IMR-90 (cell line): ENCODE measurements around the gene PIEZO2. TPM values are rescaled to one million over a fixed set of nuclear protein-coding genes. Genes with fewer than 3 reads are reported as not detected.

Source experiments
- ATAC-seq: fragments of 200-7000 bp; cut with Tn5 transposase; 2 replicates; pipeline ENCODE4 v1.9.1; 2020; ENCODE audit warnings: low read depth, mild to moderate bottlenecking, moderate library complexity
- BruUV-seq: library from RNA; stranded (reverse); fragments of 400-500 nt; replicated peaks from 2 replicates; lab custom pipeline; 2021; lab: Mats Ljungman, UMichigan
- CTCF ChIA-PET: fragments of 300-600 bp; formaldehyde crosslinking; extraction: SDS; loops from one replicate; lab custom pipeline; 2021; ENCODE audit warnings: antibody characterized with exemption; lab: Yijun Ruan, JAX
- POLR2A ChIA-PET: fragments of 300-600 bp; sonication (Branson Sonifier 250); formaldehyde crosslinking; loops from one replicate; lab custom pipeline; 2022; ENCODE audit warnings: antibody characterized with exemption; ENCODE audit not compliant: unreplicated experiment; lab: Charles Lee
- DNase-seq: peaks from one replicate; pipeline ENCODE4 v3.0.0; 2013
- H2AFZ ChIP-seq: replicated peaks from 2 replicates; pipeline ENCODE3; 2013; ENCODE audit warnings: low read length, mild to moderate bottlenecking; ENCODE audit not compliant: poor library complexity
- H2AK5ac ChIP-seq: 2 replicates; pipeline ENCODE4 v1.6.1; 2013; ENCODE audit warnings: low read depth, low read length, inconsistent platforms
- H2AK9ac ChIP-seq: replicated peaks from 2 replicates; pipeline ENCODE3; 2013; ENCODE audit warnings: mild to moderate bottlenecking, low read depth, low read length, moderate library complexity; ENCODE audit not compliant: poor library complexity
- H2BK120ac ChIP-seq: 2 replicates; pipeline ENCODE4 v1.6.1; 2013; ENCODE audit warnings: low read depth, low read length, inconsistent platforms
- H2BK15ac ChIP-seq: 3 replicates; pipeline ENCODE4 v1.6.1; 2013; ENCODE audit warnings: low read depth, low read length, inconsistent platforms
- H2BK20ac ChIP-seq: 2 replicates; pipeline ENCODE4 v1.6.1; 2013; ENCODE audit warnings: low read depth, mild to moderate bottlenecking, inconsistent platforms, low read length, moderate library complexity
- H2BK5ac ChIP-seq: 2 replicates; pipeline ENCODE4 v1.6.1; 2013; ENCODE audit warnings: mild to moderate bottlenecking, low read depth, low read length, inconsistent platforms; ENCODE audit not compliant: poor library complexity, severe bottlenecking
- H3K14ac ChIP-seq: replicated peaks from 2 replicates; pipeline ENCODE4 v1.6.1; 2013; ENCODE audit warnings: low read depth, low read length, inconsistent platforms
- H3K18ac ChIP-seq: 2 replicates; pipeline ENCODE4 v1.6.1; 2013; ENCODE audit warnings: low read depth, low read length, control low read depth
- H3K23ac ChIP-seq: 2 replicates; pipeline ENCODE4 v1.6.1; 2013; ENCODE audit warnings: low read depth, low read length, inconsistent platforms
- H3K27ac ChIP-seq: 2 replicates; pipeline ENCODE4 v1.5.1; 2013; ENCODE audit warnings: mild to moderate bottlenecking, control low read depth, low read length; ENCODE audit not compliant: insufficient read depth
- H3K27me3 ChIP-seq: 2 replicates; pipeline ENCODE4 v1.6.1; 2013; ENCODE audit warnings: low read length; ENCODE audit not compliant: control insufficient read depth, insufficient read depth
- H3K36me3 ChIP-seq: 2 replicates; pipeline ENCODE4 v1.6.1; 2013; ENCODE audit warnings: low read length, mixed read lengths; ENCODE audit not compliant: control insufficient read depth, insufficient read depth
- H3K4ac ChIP-seq: 2 replicates; pipeline ENCODE4 v1.6.1; 2013; ENCODE audit warnings: low read depth, low read length, inconsistent platforms
- H3K4me1 ChIP-seq: 2 replicates; pipeline ENCODE4 v1.6.1; 2013; ENCODE audit warnings: low read length, mixed read lengths; ENCODE audit not compliant: control insufficient read depth, insufficient read depth
- H3K4me2 ChIP-seq: 2 replicates; pipeline ENCODE4 v1.6.1; 2013; ENCODE audit warnings: low read depth, mild to moderate bottlenecking, control low read depth, low read length, moderate library complexity
- H3K4me3 ChIP-seq: 2 replicates; pipeline ENCODE4 v1.5.1; 2013; ENCODE audit warnings: low read depth, mild to moderate bottlenecking, control low read depth, low read length, moderate library complexity; ENCODE audit not compliant: insufficient read depth
- H3K56ac ChIP-seq: 2 replicates; pipeline ENCODE4 v1.6.1; 2013; ENCODE audit warnings: low read length, inconsistent platforms; ENCODE audit not compliant: insufficient read depth; ENCODE audit errors: extremely low read depth
- H3K79me1 ChIP-seq, 2 experiments: 2 replicates each; pipeline ENCODE4 v1.6.1; 2013; ENCODE audit warnings: low read length in 2 of 2, inconsistent platforms in 1 of 2, low read depth in 1 of 2
- H3K9ac ChIP-seq: 2 replicates; pipeline ENCODE4 v1.6.1; 2013; ENCODE audit warnings: low read depth, low read length, control low read depth
- H3K9me1 ChIP-seq: 2 replicates; pipeline ENCODE4 v1.6.1; 2013; ENCODE audit warnings: low read length, inconsistent platforms; ENCODE audit not compliant: insufficient read depth
- H3K9me3 ChIP-seq: 2 replicates; pipeline ENCODE4 v1.6.1; 2013; ENCODE audit warnings: low read length; ENCODE audit not compliant: control insufficient read depth, insufficient read depth
- H4K20me1 ChIP-seq: 2 replicates; pipeline ENCODE4 v1.6.1; 2013; ENCODE audit warnings: low read length, inconsistent platforms; ENCODE audit not compliant: insufficient read depth
- H4K5ac ChIP-seq: 2 replicates; pipeline ENCODE4 v1.6.1; 2013; ENCODE audit warnings: mild to moderate bottlenecking, low read depth, low read length, control low read depth
- H4K8ac ChIP-seq, 2 experiments: 2 replicates each; pipeline ENCODE4 v1.6.1; 2013; ENCODE audit warnings: low read depth in 2 of 2, low read length in 2 of 2, control low read depth in 1 of 2, inconsistent platforms in 1 of 2
- H4K91ac ChIP-seq: 2 replicates; pipeline ENCODE4 v1.6.1; 2013; ENCODE audit warnings: low read depth, low read length, inconsistent platforms; ENCODE audit not compliant: insufficient read depth
- BHLHE40 ChIP-seq: fragments of 150-350 bp; IDR thresholded peaks from 2 replicates; pipeline ENCODE4 v1.6.1; 2016; ENCODE audit warnings: mild to moderate bottlenecking, low read depth, low read length
- CEBPB ChIP-seq: IDR thresholded peaks from 2 replicates; pipeline ENCODE4 v1.6.1; 2012; ENCODE audit warnings: low read depth, low read length, improper control_type of control experiment
- CHD1 ChIP-seq: IDR thresholded peaks from 2 replicates; pipeline ENCODE4 v1.6.1; 2012; ENCODE audit warnings: low read depth, low read length, improper control_type of control experiment
- ELK1 ChIP-seq: fragments of 150-350 bp; IDR thresholded peaks from 2 replicates; pipeline ENCODE4 v1.6.1; 2016; ENCODE audit warnings: low read depth, mild to moderate bottlenecking, low read length, moderate library complexity, borderline replicate concordance
- MXI1 ChIP-seq: IDR thresholded peaks from 2 replicates; pipeline ENCODE4 v1.6.1; 2012; ENCODE audit warnings: low read depth, mild to moderate bottlenecking, low read length, moderate library complexity, borderline replicate concordance
- NFE2L2 ChIP-seq: fragments of 150-350 bp; IDR thresholded peaks from 2 replicates; pipeline ENCODE4 v1.6.1; 2016; ENCODE audit warnings: low read depth, mild to moderate bottlenecking, low read length
- RAD21 ChIP-seq: IDR thresholded peaks from 2 replicates; pipeline ENCODE4 v1.6.1; 2012; ENCODE audit warnings: low read length, improper control_type of control experiment
- RCOR1 ChIP-seq: IDR thresholded peaks from 2 replicates; pipeline ENCODE4 v1.6.1; 2012; ENCODE audit warnings: mild to moderate bottlenecking, low read length, improper control_type of control experiment; ENCODE audit not compliant: insufficient replicate concordance
- RFX5 ChIP-seq: IDR thresholded peaks from 2 replicates; pipeline ENCODE4 v1.8.0; 2012; ENCODE audit warnings: low read depth, mild to moderate bottlenecking, low read length, moderate library complexity
- WGBS, 2 experiments: methylation state at CpG; one replicate each; pipeline versions ENCODE4 v1.1.5 to v1.1.7; 2013; ENCODE audit warnings: missing lambda C conversion rate in 2 of 2; ENCODE audit not compliant: insufficient read length in 1 of 2; ENCODE audit errors: extremely low coverage in 2 of 2; 5-methylcytosine and 5-hydroxymethylcytosine counted together
- dilution Hi-C: fragments of 300-500 bp; cut with HindIII; formaldehyde crosslinking; loops from one replicate; pipeline ENCODE4 v1.14.3; 2018; ENCODE audit warnings: low sequenced_read_pairs; ENCODE audit not compliant: unreplicated experiment
- in situ Hi-C: fragments of 300-500 bp; cut with MboI; formaldehyde crosslinking; loops from 3 replicates; pipeline ENCODE4 v1.14.3; 2019; ENCODE audit warnings: low sequenced_read_pairs, inconsistent platforms, mixed read lengths
- intact Hi-C: fragments of 100-400 bp; cut with micrococcal nuclease; formaldehyde crosslinking; loops from 2 replicates; pipeline ENCODE4 v1.10.0; 2022
- polyA plus RNA-seq, 3 experiments: library from polyadenylated mRNA; depleted of rRNA; stranded (reverse); fragments of >200 nt; gene quantifications; 2 replicates each; pipeline ENCODE4 v1.2.3, GENCODE V29; 2012; ENCODE audit warnings: low replicate concordance in 1 of 3
- total RNA-seq: library from RNA; depleted of rRNA; stranded (reverse); fragments of >200 nt; gene quantifications from 2 replicates; pipeline ENCODE4 v1.2.3, GENCODE V29; 2012
- TF ChIP-seq, protein P1 (sequence below): conservative IDR thresholded peaks from 2 replicates; pipeline ENCODE4 v1.5.1; 2012; ENCODE audit warnings: mild to moderate bottlenecking, low read depth, low read length, improper control_type of control experiment

The PIEZO2 gene
- total and polyA plus RNA-seq, 2 of the 4 experiments (the other 2 are of a cell fraction): 2.4 to 4.1 TPM

DNA sequence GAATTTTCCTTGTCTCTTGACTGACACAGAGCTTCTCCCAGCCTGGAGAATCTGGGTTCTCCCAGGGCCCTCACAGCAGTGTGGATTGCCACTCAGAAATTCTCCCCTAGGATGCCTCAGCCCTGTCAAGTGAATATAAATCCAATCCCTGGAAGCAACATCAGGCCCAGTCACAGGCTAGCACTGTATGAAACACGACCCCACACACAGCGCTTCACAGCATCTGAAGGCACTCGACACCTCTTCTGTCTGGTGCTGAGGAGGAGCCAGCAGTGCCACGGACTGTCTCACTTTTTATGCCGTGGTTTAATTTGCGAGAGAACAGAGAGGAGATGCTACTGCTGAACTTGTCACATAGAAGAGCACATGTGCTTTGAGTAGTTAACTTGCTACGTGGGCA is 459.0 kb downstream of the PIEZO2 start:
- no peak for DNase-seq
- ChIA-PET CTCF (no interaction called here), POLR2A (no interaction called here)
- Histone ChIP-seq H3K23ac (no peak overlapping the region), H3K36me3 (peaks cover 6% of the 10 kb centered on the region; the same call in 1 of the 2 replicates), H2AFZ (no peak overlapping the region), H2AK5ac (no peak overlapping the region), H3K14ac (no peak overlapping the region), H3K4me2 (no peak overlapping the region), H3K56ac (no peak overlapping the region), H3K79me1 (no peaks in the 10 kb centered on the region), H2AK9ac (no peak overlapping the region), H4K5ac (no peak overlapping the region), H2BK15ac (no peak overlapping the region), H2BK5ac (no peak overlapping the region), H3K9me1 (no peaks in the 10 kb centered on the region), H4K91ac (no peak overlapping the region), H4K20me1 (no peaks in the 10 kb centered on the region), H3K27me3 (no peaks in the 10 kb centered on the region), H4K8ac (no peak overlapping the region), H3K9me3 (no peaks in the 10 kb centered on the region), H3K4me1 (no peaks in the 10 kb centered on the region), H2BK120ac (no peak overlapping the region), H2BK20ac (no peak overlapping the region), H3K18ac (no peak overlapping the region), H3K9ac (no peak overlapping the region), H3K4me3 (no peak overlapping the region), H3K27ac (no peak overlapping the region), H3K4ac (no peak overlapping the region)
- TF ChIP-seq ELK1 (no peak), RFX5 (no peak), BHLHE40 (no peak), CEBPB (no peak), RAD21 (no peak), MXI1 (no peak), NFE2L2 (no peak), CHD1 (no peak), RCOR1 (no peak)
- TF ChIP-seq, protein P1, sequence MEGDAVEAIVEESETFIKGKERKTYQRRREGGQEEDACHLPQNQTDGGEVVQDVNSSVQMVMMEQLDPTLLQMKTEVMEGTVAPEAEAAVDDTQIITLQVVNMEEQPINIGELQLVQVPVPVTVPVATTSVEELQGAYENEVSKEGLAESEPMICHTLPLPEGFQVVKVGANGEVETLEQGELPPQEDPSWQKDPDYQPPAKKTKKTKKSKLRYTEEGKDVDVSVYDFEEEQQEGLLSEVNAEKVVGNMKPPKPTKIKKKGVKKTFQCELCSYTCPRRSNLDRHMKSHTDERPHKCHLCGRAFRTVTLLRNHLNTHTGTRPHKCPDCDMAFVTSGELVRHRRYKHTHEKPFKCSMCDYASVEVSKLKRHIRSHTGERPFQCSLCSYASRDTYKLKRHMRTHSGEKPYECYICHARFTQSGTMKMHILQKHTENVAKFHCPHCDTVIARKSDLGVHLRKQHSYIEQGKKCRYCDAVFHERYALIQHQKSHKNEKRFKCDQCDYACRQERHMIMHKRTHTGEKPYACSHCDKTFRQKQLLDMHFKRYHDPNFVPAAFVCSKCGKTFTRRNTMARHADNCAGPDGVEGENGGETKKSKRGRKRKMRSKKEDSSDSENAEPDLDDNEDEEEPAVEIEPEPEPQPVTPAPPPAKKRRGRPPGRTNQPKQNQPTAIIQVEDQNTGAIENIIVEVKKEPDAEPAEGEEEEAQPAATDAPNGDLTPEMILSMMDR: no peak
- WGBS, 2 experiments: no CpG with 5 or more reads among the region's 7 CpGs
- dilution Hi-C loops (no loop called here), intact Hi-C loops (no loop called here), in situ Hi-C loops (no loop called here)
- no TSS peak for BruUV-seq
- no peak for ATAC-seq
